ENCODE results near the gene SIN3A. TPM values are rescaled to one million over a fixed set of nuclear protein-coding genes. Genes with fewer than 3 reads are reported as not detected.

The SIN3A gene
- total and polyA plus RNA-seq, 2 donors (not counting 1 experiment from before 2014, with no cell fraction given) = 32.0 to 153 TPM

- no peaks in the 10 kb centered on the region for H3K9me3 ChIP-seq (ENCODE audit: control extremely low read depth in 1 of 3, control insufficient read depth in 2 of 3, insufficient read depth in 1 of 3, low read length in 2 of 3)
- H3K27me3 ChIP-seq (replicated peaks in 1 of 4; ENCODE audit: control extremely low read depth in 1 of 4, control insufficient read depth in 3 of 4, insufficient read depth in 4 of 4, low read length in 3 of 4) = no peaks in the 10 kb centered on the region
- H3K9me3 Mint-ChIP-seq (ENCODE audit: insufficient read depth) = no peaks in the 10 kb centered on the region
- POLR2A ChIA-PET = interaction anchor here (0.8 to 3.9 kb wide), 10 partner anchors 13 to 371 kb away, joined by 3 to 62 read pairs (median 4); partner anchors contain the start of genes COMMD4, IMP3, NEIL1 and PPCDC
- H3K27me3 Mint-ChIP-seq = no peaks in the 10 kb centered on the region
- peak overlapping the region; percentile 95 for H3K27ac Mint-ChIP-seq
- CTCF ChIA-PET = interaction anchor here (0.7 to 4.3 kb wide), 29 partner anchors 11 to 511 kb away, joined by 3 to 52 read pairs (median 5); partner anchors contain the start of genes C15orf39, COMMD4, IMP3 and NEIL1
- intact Hi-C loops (cut with micrococcal nuclease) = loop anchor here (1.0 to 5.0 kb wide), 2 partner anchors 31 to 430 kb away; partner anchors contain the start of genes COMMD4 and COX5A
- DNase-seq = no peak
- H3K79me2 ChIP-seq (ENCODE audit: control insufficient read depth, insufficient read depth, low read length) = peaks cover 4% of the 10 kb centered on the region
- ATAC-seq (ENCODE audit: low read depth) = no peak
- TF ChIP-seq EZH2 (IDR thresholded peaks at IDR 0.05; ENCODE audit: borderline replicate concordance, insufficient read depth, low read depth, low read length, poor library complexity, severe bottlenecking) (no peak), CTCF (IDR thresholded peaks at IDR 0.05) (no peak)
- peak overlapping the region; percentile 73 for H2AFZ ChIP-seq (ENCODE audit: insufficient read depth, low read depth, low read length, poor library complexity, severe bottlenecking)
- WGBS (ENCODE audit: insufficient coverage) = 58% methylated on average over 7 of the region's 7 CpGs
- peak overlapping the region; percentile 96 for H3K9ac ChIP-seq (ENCODE audit: low read length)
- peak overlapping the region in 4 of 5 experiments; percentile 87 to 96 (median 92) for H3K4me3 ChIP-seq (ENCODE audit: control extremely low read depth in 1 of 5, extremely low read depth in 1 of 5, insufficient read depth in 1 of 5, low read depth in 2 of 5, low read length in 4 of 5)
- H4K20me1 ChIP-seq (ENCODE audit: control insufficient read depth, insufficient read depth, low read length, poor library complexity, severe bottlenecking) = no peaks in the 10 kb centered on the region
- peaks cover 13 to 19% of the 10 kb centered on the region in 2 donors for H3K4me1 ChIP-seq (ENCODE audit: control insufficient read depth in 2 of 2, insufficient read depth in 2 of 2, low read length in 2 of 2)
- H3K27ac ChIP-seq (ENCODE audit: low read length in 2 of 2) = peak overlapping the region; percentile 98 to 99
- H3K4me3 Mint-ChIP-seq = peak overlapping the region; percentile 93
- H3K36me3 ChIP-seq (replicated peaks in 1 of 2; ENCODE audit: control extremely low read depth in 1 of 2, control insufficient read depth in 1 of 2, extremely low read depth in 1 of 2, insufficient read depth in 2 of 2, low read length in 1 of 2) = peaks cover 0 to 44% of the 10 kb centered on the region in 2 experiments
- peaks cover 27% of the 10 kb centered on the region for H3K4me1 Mint-ChIP-seq
- peak overlapping the region; percentile 96 for H3K4me2 ChIP-seq (replicated peaks; ENCODE audit: low read depth, low read length, poor library complexity, severe bottlenecking)
Observed at GRCh38 chr15:75367406-75367912, 84.0 kb downstream of the SIN3A start.

- Histone ChIP-seq H2AFZ (ENCODE audit: insufficient read depth, low read depth, low read length, poor library complexity, severe bottlenecking) (no peak overlapping the region), H3K27ac (ENCODE audit: low read length in 2 of 2) (peak overlapping the region; percentile 98 to 99), H3K4me3 (ENCODE audit: control extremely low read depth in 1 of 5, extremely low read depth in 1 of 5, insufficient read depth in 1 of 5, low read depth in 2 of 5, low read length in 4 of 5) (no peak overlapping the region), H3K79me2 (ENCODE audit: control insufficient read depth, insufficient read depth, low read length) (peaks cover 4% of the 10 kb centered on the region), H3K4me1 (ENCODE audit: control insufficient read depth in 2 of 2, insufficient read depth in 2 of 2, low read length in 2 of 2) (peaks cover 13 to 19% of the 10 kb centered on the region in 2 donors), H3K36me3 (replicated peaks in 1 of 2; ENCODE audit: control extremely low read depth in 1 of 2, control insufficient read depth in 1 of 2, extremely low read depth in 1 of 2, insufficient read depth in 2 of 2, low read length in 1 of 2) (peaks cover 0 to 45% of the 10 kb centered on the region in 2 experiments), H3K9me3 (ENCODE audit: control extremely low read depth in 1 of 3, control insufficient read depth in 2 of 3, insufficient read depth in 1 of 3, low read length in 2 of 3) (no peaks in the 10 kb centered on the region), H3K9ac (ENCODE audit: low read length) (no peak overlapping the region), H4K20me1 (ENCODE audit: control insufficient read depth, insufficient read depth, low read length, poor library complexity, severe bottlenecking) (no peaks in the 10 kb centered on the region), H3K4me2 (replicated peaks; ENCODE audit: low read depth, low read length, poor library complexity, severe bottlenecking) (no peak overlapping the region), H3K27me3 (replicated peaks in 1 of 4; ENCODE audit: control extremely low read depth in 1 of 4, control insufficient read depth in 3 of 4, insufficient read depth in 4 of 4, low read length in 3 of 4) (no peaks in the 10 kb centered on the region)
- intact Hi-C loops (cut with micrococcal nuclease) = loop anchor here (1.0 to 5.0 kb wide), 2 partner anchors 31 to 430 kb away; partner anchors contain the start of genes COMMD4 and COX5A
- Mint-ChIP-seq H3K27ac (peak overlapping the region; percentile 95), H3K4me3 (peak overlapping the region; percentile 93), H3K27me3 (no peaks in the 10 kb centered on the region), H3K9me3 (ENCODE audit: insufficient read depth) (no peaks in the 10 kb centered on the region), H3K4me1 (peaks cover 27% of the 10 kb centered on the region)
- no peak for ATAC-seq (ENCODE audit: low read depth)
- ChIA-PET CTCF (interaction anchor here (1.4 to 4.3 kb wide), 17 partner anchors 13 to 435 kb away, joined by 3 to 52 read pairs (median 10); partner anchors contain the start of genes COMMD4, IMP3, NEIL1 and SIN3A), POLR2A (interaction anchor here (0.7 to 3.9 kb wide), 4 partner anchors 19 to 1128 kb away, joined by 3 to 62 read pairs (median 14); partner anchors contain the start of genes NEIL1 and SIN3A)
- no peak for DNase-seq
- TF ChIP-seq CTCF (IDR thresholded peaks at IDR 0.05) (no peak), EZH2 (IDR thresholded peaks at IDR 0.05; ENCODE audit: borderline replicate concordance, insufficient read depth, low read depth, low read length, poor library complexity, severe bottlenecking) (no peak)
Observed at GRCh38 chr15:75367006-75367405, 84.5 kb downstream of the SIN3A start.
